Ascending aorta (tissue), 2 donors: Measurements from ENCODE around the gene PFKFB2. TPM values are rescaled to one million over a fixed set of nuclear protein-coding genes. Genes with fewer than 3 reads are reported as not detected.

Source experiments
- DNase-seq, 2 donors: peaks; one replicate each; pipeline ENCODE4 v3.0.0-alpha.2; 2019; ENCODE audit warnings: low spot score in 2 of 2
- H3K27ac ChIP-seq, 2 donors: fragments of 200-600 bp; sonication (generic); one replicate each; pipeline ENCODE4 v1.5.1; 2016 to 2017; ENCODE audit warnings: mild to moderate bottlenecking in 1 of 2
- H3K27me3 ChIP-seq: fragments of 200-600 bp; sonication (generic); one replicate; pipeline ENCODE4 v1.5.1; 2017
- H3K36me3 ChIP-seq, 2 donors: fragments of 200-600 bp; sonication (generic); one replicate each; pipeline ENCODE4 v1.5.1; 2016
- H3K4me1 ChIP-seq, 2 donors: fragments of 200-600 bp; sonication (generic); one replicate each; pipeline ENCODE4 v1.5.1; 2016 to 2017; ENCODE audit warnings: mild to moderate bottlenecking in 1 of 2
- H3K4me3 ChIP-seq, 2 donors: fragments of 200-600 bp; sonication (generic); one replicate each; pipeline ENCODE4 v1.5.1; 2016 to 2017; ENCODE audit warnings: mild to moderate bottlenecking in 1 of 2
- H3K9me3 ChIP-seq, 2 donors: fragments of 200-600 bp; sonication (generic); one replicate each; pipeline ENCODE4 v1.5.1; 2016
- CTCF ChIP-seq, 3 experiments: fragments of 200-600 bp in 2 of 3; fragments of 450-650 bp in 1 of 3; sonication (generic) in 2 of 3; IDR thresholded peaks; one replicate each; pipeline ENCODE4 v1.5.1; 2016 to 2019; ENCODE audit warnings: antibody characterized with exemption in 3 of 3, mild to moderate bottlenecking in 1 of 3, moderate library complexity in 1 of 3
- intact Hi-C: fragments of 100-400 bp; cut with DNase I; formaldehyde crosslinking; loops from one replicate; pipeline ENCODE4 v1.15.1; 2023
- total RNA-seq: library from RNA; depleted of rRNA; stranded (reverse); fragments of >200 nt; gene quantifications from one replicate; pipeline ENCODE4 v1.1.0, GENCODE V29; 2016

The PFKFB2 gene
- total RNA-seq, 1 donor from 2014 or later = 1.2 TPM

- TF ChIP-seq CTCF (IDR thresholded peaks at IDR 0.05) = no peak
- Histone ChIP-seq H3K27me3 (no peaks in the 10 kb centered on the region), H3K9me3 (no peaks in the 10 kb centered on the region), H3K4me3 (no peak overlapping the region), H3K4me1 (no peaks in the 10 kb centered on the region), H3K27ac (no peak overlapping the region), H3K36me3 (no peaks in the 10 kb centered on the region)
- intact Hi-C loops = no loop called here
- no peak for DNase-seq
Observed at GRCh38 chr1:207015791-207016190, 37.3 kb upstream of the PFKFB2 start.

GRCh38 chr1:207017615-207018559, 35.2 kb upstream of the PFKFB2 start:
- no peak overlapping the region for H3K27ac ChIP-seq
- DNase-seq = no peak
- intact Hi-C loops = no loop called here
- no peaks in the 10 kb centered on the region for H3K4me1 ChIP-seq
- no peak overlapping the region for H3K4me3 ChIP-seq
- H3K9me3 ChIP-seq = no peaks in the 10 kb centered on the region
- H3K36me3 ChIP-seq = no peaks in the 10 kb centered on the region
- no peaks in the 10 kb centered on the region for H3K27me3 ChIP-seq
- TF ChIP-seq CTCF (IDR thresholded peaks at IDR 0.05) = no peak

- Histone ChIP-seq H3K9me3 (no peaks in the 10 kb centered on the region), H3K4me3 (no peak overlapping the region), H3K27me3 (no peaks in the 10 kb centered on the region), H3K36me3 (no peaks in the 10 kb centered on the region), H3K27ac (no peak overlapping the region), H3K4me1 (no peaks in the 10 kb centered on the region)
- no peak for DNase-seq
- no peak for TF ChIP-seq CTCF (IDR thresholded peaks at IDR 0.05)
- intact Hi-C loops = no loop called here
Observed at GRCh38 chr1:207018707-207019106, 34.4 kb upstream of the PFKFB2 start.

GRCh38 chr1:207019161-207019560, 33.9 kb upstream of the PFKFB2 start:
- DNase-seq = no peak
- TF ChIP-seq CTCF (IDR thresholded peaks at IDR 0.05) = no peak
- no peaks in the 10 kb centered on the region for H3K27me3 ChIP-seq
- H3K4me1 ChIP-seq = peaks cover 0 to 2% of the 10 kb centered on the region in 2 donors
- no peak overlapping the region for H3K4me3 ChIP-seq
- no peaks in the 10 kb centered on the region for H3K9me3 ChIP-seq
- intact Hi-C loops = no loop called here
- H3K27ac ChIP-seq = no peak overlapping the region
- no peaks in the 10 kb centered on the region for H3K36me3 ChIP-seq

GRCh38 chr1:207019661-207020060, 33.4 kb upstream of the PFKFB2 start:
- H3K4me1 ChIP-seq = peaks cover 2 to 7% of the 10 kb centered on the region in 2 donors
- H3K36me3 ChIP-seq = no peaks in the 10 kb centered on the region
- DNase-seq = no peak
- H3K4me3 ChIP-seq = no peak overlapping the region
- intact Hi-C loops = no loop called here
- TF ChIP-seq CTCF (IDR thresholded peaks at IDR 0.05) = no peak
- no peaks in the 10 kb centered on the region for H3K9me3 ChIP-seq
- no peak overlapping the region for H3K27ac ChIP-seq
- no peaks in the 10 kb centered on the region for H3K27me3 ChIP-seq
